Activated naive CD8-positive, alpha-beta T cell treated with anti-CD3 and anti-CD28 coated beads for 36 hours (primary cell): ENCODE measurements around the gene MARVELD1. TPM values are rescaled to one million over a fixed set of nuclear protein-coding genes. Genes with fewer than 3 reads are reported as not detected.
"Not testable (repeated sequence)": the region's sequence is repeated elsewhere in the genome, so short reads cannot be mapped to it uniquely, and the experiment has no call there.

Experiments used
- DNase-seq: peaks from one replicate; pipeline ENCODE4 v3.0.0; 2021
- H3K27ac Mint-ChIP-seq: one replicate; pipeline ENCODE4 v1.8.0; 2022; ENCODE audit warnings: mild to moderate bottlenecking, moderate library complexity, mixed read lengths
- H3K27me3 Mint-ChIP-seq: one replicate; pipeline ENCODE4 v1.8.0; 2022; ENCODE audit warnings: mild to moderate bottlenecking, mixed read lengths
- H3K36me3 Mint-ChIP-seq: one replicate; pipeline ENCODE4 v1.8.0; 2021; ENCODE audit warnings: mild to moderate bottlenecking, mixed read lengths
- H3K4me1 Mint-ChIP-seq: one replicate; pipeline ENCODE4 v1.8.0; 2021; ENCODE audit warnings: mixed read lengths
- H3K4me3 Mint-ChIP-seq: one replicate; pipeline ENCODE4 v1.8.0; 2022; ENCODE audit warnings: mild to moderate bottlenecking, moderate library complexity, mixed read lengths
- H3K9me3 Mint-ChIP-seq: one replicate; pipeline ENCODE4 v1.8.0; 2022; ENCODE audit warnings: mixed read lengths
- total RNA-seq, 2 experiments: library from RNA; stranded (reverse); gene quantifications; one replicate each; pipeline ENCODE4 v1.2.3, GENCODE V29; 2021

Gene MARVELD1
- total RNA-seq, 2 experiments from 2014 or later, result 4.1 to 5.5 TPM

DNA sequence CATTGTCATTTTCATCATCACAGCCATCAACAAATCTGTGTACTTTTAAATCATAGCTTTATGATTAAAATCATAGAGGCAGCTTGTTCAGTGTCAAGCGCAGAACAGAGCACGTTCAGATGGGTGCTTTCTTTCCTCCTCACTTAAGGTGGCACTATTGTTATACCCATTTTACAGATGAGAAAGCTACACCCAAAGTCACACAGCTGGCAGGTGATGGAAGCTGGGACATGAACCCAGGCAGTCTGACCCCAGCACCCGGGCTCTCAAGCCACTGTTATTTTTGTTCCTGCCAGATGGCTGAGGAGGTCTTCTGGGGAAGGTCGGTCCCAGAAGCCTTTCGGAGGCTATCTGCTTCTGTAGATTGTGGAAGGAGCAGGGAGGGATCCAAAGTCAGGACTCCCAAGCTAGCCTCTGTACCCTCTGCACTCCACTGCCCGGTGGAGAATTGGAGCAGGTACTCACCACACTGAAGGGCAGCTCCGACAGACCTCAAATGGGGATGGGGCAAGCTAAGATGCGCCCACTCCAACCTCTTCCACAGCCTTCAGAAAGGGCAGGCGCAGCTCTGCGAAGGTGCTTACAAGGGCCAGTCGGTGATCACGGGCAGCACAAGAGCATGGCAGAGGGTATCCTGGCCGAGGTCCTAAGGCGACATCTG is 27.1 kb upstream of the MARVELD1 start:
- Mint-ChIP-seq H3K9me3 (no peaks in the 10 kb centered on the region), H3K27me3 (no peaks in the 10 kb centered on the region), H3K4me1 (peaks cover 18% of the 10 kb centered on the region), H3K4me3 (peak overlapping the region; percentile 79), H3K27ac (no peak overlapping the region), H3K36me3 (no peaks in the 10 kb centered on the region)
- DNase-seq, result no peak

DNA sequence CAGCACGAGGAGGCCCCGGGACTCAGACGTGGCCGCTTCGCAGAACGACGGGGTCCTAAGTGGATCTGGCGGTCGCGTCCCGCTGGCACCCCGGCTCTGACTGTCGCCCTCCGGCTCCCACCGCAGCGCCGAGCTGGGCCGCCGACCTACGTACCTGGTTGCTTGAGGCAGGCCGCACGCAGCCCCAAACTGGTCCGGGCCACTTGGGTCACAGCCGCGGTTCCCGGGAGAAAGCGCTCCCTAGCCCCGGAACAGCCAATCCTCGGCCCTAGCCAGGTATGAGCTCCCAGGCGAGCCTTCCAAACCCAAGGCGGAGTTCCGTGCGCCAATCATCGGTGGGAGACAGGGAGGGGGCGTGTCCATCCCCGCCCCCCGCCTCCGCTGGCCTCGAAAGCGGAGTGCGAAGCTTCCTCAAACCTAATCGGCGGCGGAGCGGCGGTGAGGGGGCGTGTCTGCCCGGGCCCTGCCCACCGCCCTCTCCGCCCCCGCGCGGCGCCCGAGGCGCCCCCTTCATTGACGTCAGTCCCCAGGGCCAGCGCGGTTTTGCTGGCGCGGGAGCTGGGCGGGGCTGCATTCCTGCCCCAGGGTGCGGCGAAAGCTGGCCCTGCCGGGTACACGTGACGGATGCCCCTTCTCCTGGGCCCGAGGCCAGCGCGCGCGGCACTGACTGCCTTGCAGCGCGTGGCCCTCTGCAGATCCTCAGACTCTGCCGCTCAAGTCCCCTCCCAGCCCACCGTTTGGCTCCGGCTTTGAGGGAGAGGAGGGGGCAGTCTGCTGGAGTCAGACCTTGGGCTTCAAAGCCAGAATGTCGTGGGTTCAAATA is 26.4 kb upstream of the MARVELD1 start, which contains the start of gene AVPI1:
AVPI1 (minus strand) TSS at position 280 of the 823 bp plus-strand sequence. CDS start 7,336 bp downstream, outside the sequence.
- peak; percentile 96 for DNase-seq
- H3K36me3 Mint-ChIP-seq, result no peaks in the 10 kb centered on the region
- H3K27ac Mint-ChIP-seq, result peak within 1 kb of the TSS; percentile 65
- H3K4me1 Mint-ChIP-seq, result peaks cover 18% of the 10 kb centered on the region
- peak within 1 kb of the TSS; percentile 79 for H3K4me3 Mint-ChIP-seq
- no peaks in the 10 kb centered on the region for H3K9me3 Mint-ChIP-seq
- H3K27me3 Mint-ChIP-seq, result no peaks in the 10 kb centered on the region

DNA sequence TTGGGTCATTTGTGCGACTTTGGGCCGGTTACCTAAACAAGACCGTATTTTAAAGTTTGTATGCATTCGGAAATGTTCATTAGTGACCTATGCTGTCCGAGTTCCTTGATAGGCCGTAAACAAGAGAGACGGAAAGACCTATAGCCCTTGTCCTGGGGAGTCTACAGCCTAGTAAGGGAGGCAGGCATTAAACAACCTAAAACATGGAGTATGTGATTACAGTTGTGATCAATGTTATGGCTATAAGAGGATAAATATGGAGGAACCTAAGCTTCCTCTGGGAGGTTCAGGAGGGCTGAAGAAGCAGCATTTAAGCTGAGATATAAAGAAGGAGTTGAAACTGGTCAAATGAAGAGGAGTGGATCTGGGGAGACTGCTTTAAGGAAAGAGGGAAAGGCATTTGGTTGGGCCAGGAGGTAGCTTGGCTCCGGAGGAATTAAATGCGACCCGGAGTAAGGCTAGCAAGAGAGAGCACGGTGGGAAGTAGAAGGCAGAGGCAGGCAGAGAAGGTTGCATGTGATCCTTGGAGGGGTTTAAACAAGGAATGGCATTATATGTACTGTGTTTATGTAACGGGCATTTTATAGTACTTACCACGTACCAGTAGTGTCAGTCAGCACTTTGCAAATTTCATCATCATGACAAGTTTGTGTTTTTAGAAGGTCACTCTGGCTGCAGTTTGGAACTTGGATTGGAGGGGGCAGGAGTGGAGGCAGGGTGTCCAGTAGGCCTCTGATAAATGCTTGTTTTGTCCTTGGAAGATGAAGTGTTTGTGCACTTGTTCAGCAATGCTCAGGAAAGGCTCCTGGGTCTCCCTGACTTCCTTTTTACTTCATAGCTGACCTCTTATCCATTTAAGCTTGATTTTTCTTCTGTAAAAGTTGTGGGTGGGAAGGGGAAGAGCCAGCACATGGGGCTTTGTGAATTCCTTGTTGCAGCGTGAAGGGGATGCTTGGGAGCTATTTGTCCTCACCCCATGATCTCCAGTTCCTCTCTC is 25.4 kb upstream of the MARVELD1 start:
- Mint-ChIP-seq H3K4me3 (peak overlapping the region; percentile 79), H3K9me3 (no peaks in the 10 kb centered on the region), H3K27me3 (no peaks in the 10 kb centered on the region), H3K27ac (peak overlapping the region; percentile 65), H3K4me1 (peaks cover 16% of the 10 kb centered on the region), H3K36me3 (no peaks in the 10 kb centered on the region)
- no peak for DNase-seq

DNA sequence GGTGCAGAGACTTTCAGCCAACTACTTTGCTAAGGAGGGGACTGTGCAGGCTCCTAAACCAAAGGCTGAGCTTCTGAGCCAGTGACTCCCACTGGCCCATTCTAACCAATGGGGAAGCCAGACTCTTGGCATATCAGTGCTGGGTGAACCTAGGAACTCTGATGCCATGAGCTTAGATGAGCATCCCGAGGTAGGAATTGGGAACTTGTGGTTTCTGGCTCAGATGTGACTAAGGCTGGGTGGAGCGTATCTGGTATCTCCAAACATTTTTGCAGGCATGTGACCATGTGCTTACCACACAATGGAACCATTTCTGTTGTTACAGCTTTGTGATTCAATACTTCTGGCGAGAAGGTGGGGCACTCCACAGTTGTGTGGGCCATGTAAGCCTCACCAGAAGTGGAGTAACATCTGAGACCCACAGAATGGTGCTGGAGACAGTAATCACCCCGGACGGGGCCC is 23.9 kb upstream of the MARVELD1 start:
- no peak for DNase-seq
- H3K27me3 Mint-ChIP-seq, result no peaks in the 10 kb centered on the region
- H3K4me1 Mint-ChIP-seq, result peaks cover 16% of the 10 kb centered on the region
- H3K27ac Mint-ChIP-seq, result no peak overlapping the region
- no peak overlapping the region for H3K4me3 Mint-ChIP-seq
- H3K36me3 Mint-ChIP-seq, result no peaks in the 10 kb centered on the region
- no peaks in the 10 kb centered on the region for H3K9me3 Mint-ChIP-seq

DNA sequence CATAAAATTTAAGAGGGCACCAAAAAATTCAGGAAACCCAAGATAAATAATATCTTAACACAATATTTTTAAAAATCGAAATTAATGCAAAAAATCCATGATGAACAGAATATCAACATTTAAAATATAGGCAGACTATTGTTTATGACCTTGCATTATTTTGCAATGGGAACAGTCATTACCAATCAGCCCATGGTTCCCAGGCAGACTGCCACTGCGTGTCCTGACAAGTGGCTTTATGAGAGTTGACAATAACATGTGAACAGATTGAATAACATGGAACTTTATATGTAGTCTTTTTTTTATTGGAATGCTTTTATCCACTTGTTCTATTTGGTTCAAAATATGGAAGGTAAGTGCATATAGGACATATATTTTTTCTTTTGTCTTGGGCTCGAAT is 23.4 kb upstream of the MARVELD1 start:
- DNase-seq, result no peak
- Mint-ChIP-seq H3K9me3 (no peaks in the 10 kb centered on the region), H3K27ac (no peak overlapping the region), H3K36me3 (no peaks in the 10 kb centered on the region), H3K4me1 (peaks cover 13% of the 10 kb centered on the region), H3K27me3 (no peaks in the 10 kb centered on the region), H3K4me3 (no peak overlapping the region)

DNA sequence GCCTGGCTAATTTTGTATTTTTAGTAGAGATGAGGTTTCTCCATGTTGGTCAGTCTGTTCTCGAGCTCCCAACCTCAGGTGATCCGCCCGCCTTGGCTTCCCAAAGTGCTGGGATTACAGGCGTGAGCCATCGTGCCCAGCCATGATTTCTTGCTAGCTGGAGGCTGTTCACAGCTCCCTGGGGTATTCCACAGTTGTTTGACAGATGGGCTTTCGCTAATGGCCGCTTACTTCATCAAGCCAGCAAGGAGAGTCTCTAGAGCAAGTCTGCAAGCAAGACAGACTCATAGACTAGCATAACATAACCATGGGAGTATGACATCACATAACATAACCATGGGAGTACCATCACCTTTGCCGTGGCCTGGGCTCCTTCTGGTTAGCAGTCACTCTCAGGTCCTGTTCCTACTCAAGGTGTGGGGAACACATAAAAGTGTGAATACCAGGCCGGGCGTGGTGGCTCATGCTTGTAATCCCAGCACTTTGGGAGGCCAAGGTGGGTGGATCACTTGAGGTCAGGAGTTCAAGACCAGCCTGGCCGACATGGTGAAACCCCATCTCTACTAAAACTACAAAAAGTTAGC is 15.4 kb upstream of the MARVELD1 start:
- H3K36me3 Mint-ChIP-seq, H3K27ac Mint-ChIP-seq, H3K9me3 Mint-ChIP-seq, H3K4me3 Mint-ChIP-seq, H3K4me1 Mint-ChIP-seq, H3K27me3 Mint-ChIP-seq, DNase-seq: not testable (repeated sequence)

DNA sequence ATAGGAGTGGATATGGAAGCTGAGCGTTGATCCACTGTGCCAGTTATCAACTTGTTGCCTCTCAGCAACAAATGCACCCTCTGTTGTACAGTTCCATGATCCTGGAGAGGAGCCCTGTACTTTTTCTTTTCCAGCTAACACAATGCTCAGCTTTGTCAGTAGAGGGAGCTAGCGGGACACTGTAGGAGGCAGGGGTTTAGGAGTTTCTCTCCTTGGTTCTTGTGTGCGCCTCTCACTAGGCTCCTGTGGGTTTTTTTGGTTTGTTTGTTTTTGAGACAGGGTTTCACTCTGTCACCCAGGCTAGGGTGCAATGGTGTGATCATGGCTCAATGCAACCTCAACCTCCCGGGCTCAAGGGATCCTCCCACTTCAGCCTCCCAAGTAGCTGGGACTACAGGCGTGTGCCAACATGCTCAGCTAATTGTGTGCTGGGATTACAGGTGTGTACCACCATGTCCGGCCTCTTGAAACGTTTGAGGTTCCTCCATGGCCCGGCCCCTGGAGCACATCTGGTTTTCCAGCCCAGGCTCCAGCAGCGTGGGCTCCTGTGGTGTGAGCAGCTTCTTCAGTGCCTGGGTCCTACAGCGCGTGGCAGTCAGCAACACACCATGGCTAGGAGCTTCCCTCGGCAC is 12.0 kb upstream of the MARVELD1 start:
- Mint-ChIP-seq H3K4me3 (no peak overlapping the region), H3K36me3 (no peaks in the 10 kb centered on the region), H3K27ac (no peak overlapping the region), H3K4me1 (no peaks in the 10 kb centered on the region), H3K27me3 (peaks cover 10% of the 10 kb centered on the region), H3K9me3 (no peaks in the 10 kb centered on the region)
- peak; percentile 32 for DNase-seq

DNA sequence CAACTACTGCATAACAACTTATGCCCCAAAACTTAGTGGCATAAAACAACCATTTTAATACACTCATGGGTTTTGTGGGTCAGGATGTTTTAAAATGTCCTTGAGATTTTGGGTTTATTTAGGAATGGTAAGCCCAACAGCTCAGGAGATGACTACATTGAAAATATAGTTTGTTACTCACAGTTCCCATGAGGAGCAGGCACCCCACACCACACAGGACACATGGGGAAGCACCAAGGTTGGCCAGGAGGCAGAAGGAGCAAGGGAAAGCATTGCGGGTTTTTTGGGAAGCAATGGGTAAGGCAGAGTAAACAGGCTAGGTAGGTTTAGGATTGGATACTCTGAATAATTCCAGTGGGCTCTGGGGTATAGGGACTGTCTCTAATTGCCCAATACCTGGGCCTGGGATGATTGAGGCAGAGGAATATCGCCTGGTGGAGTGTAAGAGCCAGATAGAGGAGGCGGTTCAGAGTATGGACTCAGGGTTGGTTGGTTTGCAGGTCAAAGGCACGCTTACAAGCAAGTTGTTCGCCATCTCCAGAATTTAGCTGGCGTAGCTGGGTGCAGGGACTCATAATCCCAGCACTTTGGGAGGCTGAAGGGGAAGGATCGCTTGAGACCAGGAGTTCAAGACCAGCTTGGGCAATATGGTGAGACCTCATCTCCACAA is 10.0 kb upstream of the MARVELD1 start:
- Mint-ChIP-seq H3K4me1 (no peaks in the 10 kb centered on the region), H3K4me3 (no peak overlapping the region), H3K36me3 (no peaks in the 10 kb centered on the region), H3K9me3 (no peaks in the 10 kb centered on the region), H3K27ac (no peak overlapping the region), H3K27me3 (peaks cover 16% of the 10 kb centered on the region)
- no peak for DNase-seq

DNA sequence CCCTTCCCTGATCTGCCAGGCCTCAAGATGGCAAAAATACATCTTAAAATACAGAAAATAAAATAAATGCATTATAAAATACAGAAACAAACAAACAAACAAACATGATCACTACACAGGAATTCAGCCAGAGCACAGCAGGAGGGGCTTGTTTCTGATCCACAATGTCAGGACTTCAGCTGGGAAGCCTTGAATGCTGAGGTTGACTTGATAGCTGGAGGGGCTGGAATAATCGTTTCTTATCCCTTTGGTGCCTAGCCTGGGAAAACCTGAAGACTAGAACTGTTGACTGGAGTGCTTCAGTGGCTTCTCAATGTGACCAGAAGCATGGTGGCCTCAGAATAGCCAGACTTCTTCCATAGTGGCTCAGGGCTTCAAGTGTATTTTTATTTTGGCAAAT is 9.2 kb upstream of the MARVELD1 start:
- Mint-ChIP-seq H3K27ac (no peak overlapping the region), H3K9me3 (no peaks in the 10 kb centered on the region), H3K36me3 (no peaks in the 10 kb centered on the region), H3K27me3 (peaks cover 21% of the 10 kb centered on the region), H3K4me1 (no peaks in the 10 kb centered on the region), H3K4me3 (no peak overlapping the region)
- no peak for DNase-seq

DNA sequence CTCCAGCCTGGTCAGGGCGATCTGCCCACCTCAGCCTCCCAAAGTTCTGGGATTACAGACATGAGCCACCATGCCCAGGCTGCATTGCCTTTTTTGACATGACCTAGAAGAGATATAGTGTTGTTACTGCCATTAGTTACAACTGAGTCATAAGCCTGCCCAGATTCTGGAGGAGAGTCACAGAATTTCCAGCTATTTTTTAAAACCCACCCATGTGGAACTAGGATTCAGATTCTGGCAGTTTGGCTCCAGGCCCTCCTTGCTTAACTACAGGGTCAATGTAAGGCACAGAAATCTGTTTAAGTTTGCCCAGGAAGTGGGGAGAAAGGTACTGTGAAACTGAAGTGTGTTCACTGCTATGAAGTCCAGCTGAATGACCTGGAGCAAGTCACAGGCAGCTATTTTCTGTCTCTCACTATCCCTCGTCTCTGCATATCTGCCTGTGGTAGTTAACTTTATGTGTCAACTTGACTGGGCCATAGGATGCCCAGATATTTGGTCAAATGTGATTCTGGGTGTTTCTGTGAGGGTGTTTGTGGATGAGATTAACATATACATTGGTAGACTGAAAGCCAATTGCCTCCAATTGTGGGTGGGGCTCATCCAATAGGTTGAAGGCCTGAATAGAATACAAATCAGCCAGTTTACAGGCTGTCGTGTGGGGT is 8.4 kb upstream of the MARVELD1 start:
- H3K4me1 Mint-ChIP-seq, result no peaks in the 10 kb centered on the region
- H3K9me3 Mint-ChIP-seq, result no peaks in the 10 kb centered on the region
- H3K36me3 Mint-ChIP-seq, result no peaks in the 10 kb centered on the region
- no peak overlapping the region for H3K4me3 Mint-ChIP-seq
- no peak overlapping the region for H3K27ac Mint-ChIP-seq
- peaks cover 28% of the 10 kb centered on the region for H3K27me3 Mint-ChIP-seq
- DNase-seq, result no peak

DNA sequence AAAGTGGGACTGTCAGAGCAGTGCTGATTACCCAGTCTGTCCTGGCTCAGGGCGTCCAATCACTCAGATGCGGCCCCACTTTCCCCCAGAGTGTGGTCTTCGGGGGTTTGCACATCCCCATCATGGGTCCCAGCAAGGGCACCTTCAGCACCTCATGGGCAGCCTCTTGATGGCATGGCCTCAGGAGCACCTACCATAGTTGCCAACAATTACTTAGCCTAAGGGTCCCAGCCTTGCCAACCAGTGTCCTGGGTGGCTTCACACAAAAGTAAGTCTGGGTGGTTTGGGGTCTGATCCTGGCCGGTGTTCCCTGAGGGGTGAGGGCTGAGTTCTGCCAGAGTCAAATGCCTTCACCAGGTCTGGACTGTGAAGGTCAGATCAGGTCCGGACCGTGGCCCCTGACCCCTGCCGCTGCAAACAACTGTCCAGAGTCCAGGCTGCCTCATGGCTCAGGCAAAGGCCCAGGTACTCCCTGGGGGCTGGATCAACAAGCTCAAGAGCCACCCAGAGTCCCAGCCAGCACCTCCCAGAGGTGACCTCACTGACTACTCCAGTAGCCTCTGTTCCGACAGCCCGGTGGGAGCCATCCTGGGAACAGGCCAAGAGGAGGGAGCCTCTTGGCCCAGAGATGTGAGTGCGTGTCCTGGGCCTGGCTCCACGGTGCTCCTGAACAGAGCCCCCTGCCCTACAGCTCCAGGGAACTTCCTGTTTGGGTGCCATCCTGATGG is 6.2 kb upstream of the MARVELD1 start:
- H3K4me3 Mint-ChIP-seq, result no peak overlapping the region
- H3K4me1 Mint-ChIP-seq, result no peaks in the 10 kb centered on the region
- H3K27me3 Mint-ChIP-seq, result peaks cover 46% of the 10 kb centered on the region
- H3K27ac Mint-ChIP-seq, result no peak overlapping the region
- no peak for DNase-seq
- H3K9me3 Mint-ChIP-seq, result no peaks in the 10 kb centered on the region
- H3K36me3 Mint-ChIP-seq, result no peaks in the 10 kb centered on the region

DNA sequence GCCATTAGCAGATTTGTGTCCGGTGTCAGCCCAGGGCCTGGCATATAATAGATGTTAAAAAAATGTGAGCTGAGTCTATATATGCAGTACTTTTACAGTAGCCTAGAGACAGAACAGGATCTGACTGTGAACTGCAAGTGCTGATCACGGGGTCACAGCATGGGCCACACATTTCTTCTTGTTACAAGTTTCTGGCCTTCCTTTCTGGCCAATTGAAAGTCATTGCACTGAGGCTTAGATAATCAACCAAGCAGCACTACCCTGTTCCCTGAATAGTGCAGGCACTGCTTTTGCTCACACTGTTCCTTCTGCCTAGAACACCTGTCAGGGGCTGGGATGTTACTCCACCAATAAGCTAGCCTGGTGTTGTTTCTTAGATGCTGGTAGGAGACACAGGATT is 5.4 kb upstream of the MARVELD1 start:
- Mint-ChIP-seq H3K4me3 (no peak overlapping the region), H3K36me3 (peaks cover 4% of the 10 kb centered on the region), H3K27me3 (peaks cover 51% of the 10 kb centered on the region), H3K9me3 (no peaks in the 10 kb centered on the region), H3K27ac (no peak overlapping the region), H3K4me1 (peaks cover 4% of the 10 kb centered on the region)
- no peak for DNase-seq
